Islet precursor cell (in vitro differentiated cells): ENCODE data around the gene ST6GAL1.
"Not testable (repeated sequence)": the region's sequence is repeated elsewhere in the genome, so short reads cannot be mapped to it uniquely, and the experiment has no call there.

ENCODE experiments used
- DNase-seq: peaks from one replicate; pipeline ENCODE4 v3.0.0-alpha.2; 2018

Gene ST6GAL1

DNA sequence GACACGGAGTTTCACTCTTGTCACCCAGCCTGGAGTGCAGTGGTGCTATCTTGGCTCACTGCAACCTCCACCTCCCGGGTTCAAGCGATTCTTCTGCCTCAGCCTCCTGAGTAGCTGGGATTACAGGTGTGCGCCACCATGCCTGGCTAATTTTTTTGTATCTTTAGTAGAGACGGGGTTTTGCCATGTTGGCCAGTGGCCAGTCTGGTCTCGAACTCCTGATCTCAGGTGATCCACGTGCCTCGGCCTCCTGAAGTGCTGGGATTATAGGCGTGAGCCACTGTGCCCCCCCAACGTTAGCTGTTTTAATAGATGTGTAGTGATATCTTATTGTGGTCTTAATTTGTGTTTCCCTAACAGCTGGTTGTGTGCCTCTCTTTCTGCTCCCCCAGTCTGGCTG is 40.8 kb downstream of the ST6GAL1 start:
- not testable (repeated sequence) for DNase-seq

DNA sequence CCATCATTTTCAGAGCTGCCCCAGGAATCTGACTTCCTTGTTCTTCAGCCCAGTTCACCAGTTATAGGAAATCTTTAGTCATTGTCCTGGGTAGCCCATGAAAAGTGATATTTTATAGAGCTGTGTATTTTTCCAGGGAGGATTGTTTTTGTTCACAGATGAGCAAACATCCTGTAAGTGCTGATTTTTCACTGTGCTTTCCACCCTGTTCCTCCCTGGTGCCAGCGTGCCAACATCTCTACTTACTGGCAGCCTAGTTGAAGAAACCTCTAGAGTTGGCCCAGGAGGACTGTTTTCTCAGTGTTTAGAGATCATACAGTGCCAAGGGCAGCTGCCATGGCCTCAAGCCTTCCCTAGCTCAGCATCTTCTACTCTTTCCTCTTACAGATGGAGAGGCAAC is 41.3 kb downstream of the ST6GAL1 start:
- no peak for DNase-seq

DNA sequence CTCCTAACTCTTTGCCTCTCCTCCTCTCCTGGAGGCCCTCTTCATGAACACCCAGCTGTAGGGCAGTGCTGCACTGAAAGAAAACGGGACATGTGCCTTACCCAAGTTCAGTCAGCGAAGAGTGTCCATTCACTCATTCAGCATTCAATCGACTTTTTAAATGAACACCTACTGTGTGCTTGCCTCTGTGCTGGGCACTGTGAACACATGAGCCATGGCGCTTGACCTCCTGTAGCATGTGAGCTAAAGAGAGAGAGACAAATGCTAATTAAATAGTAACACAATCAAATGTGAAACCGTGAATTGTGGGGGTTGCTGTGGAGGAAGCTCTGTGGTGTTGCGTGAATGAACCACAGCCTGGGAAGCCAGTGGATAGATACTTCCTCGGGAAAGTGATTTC is 43.4 kb downstream of the ST6GAL1 start:
- no peak for DNase-seq

DNA sequence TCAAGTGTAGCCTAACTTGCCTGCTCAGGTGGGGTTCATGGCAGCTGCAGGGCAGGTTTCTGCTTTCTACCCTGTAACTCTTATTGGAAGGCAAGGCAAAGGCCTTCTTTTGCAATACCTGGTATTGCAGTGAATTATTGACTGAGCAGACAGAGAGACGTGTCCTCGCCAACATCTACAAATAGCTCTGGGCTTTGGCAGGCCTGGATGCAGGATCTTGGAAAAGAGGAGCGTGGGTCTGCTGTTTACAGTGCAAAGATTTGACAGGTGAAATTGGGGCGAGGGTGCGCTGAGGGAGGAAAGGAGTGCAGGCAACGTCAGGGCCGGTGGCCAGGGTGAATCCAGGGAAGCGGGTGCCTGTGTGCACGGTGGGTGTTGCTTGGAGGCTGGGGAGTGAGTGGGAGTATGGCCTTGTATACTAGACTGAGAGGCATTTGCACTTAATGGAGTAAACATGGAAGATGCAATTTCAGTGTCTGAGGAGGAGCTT is 44.5 kb downstream of the ST6GAL1 start:
- DNase-seq: no peak

DNA sequence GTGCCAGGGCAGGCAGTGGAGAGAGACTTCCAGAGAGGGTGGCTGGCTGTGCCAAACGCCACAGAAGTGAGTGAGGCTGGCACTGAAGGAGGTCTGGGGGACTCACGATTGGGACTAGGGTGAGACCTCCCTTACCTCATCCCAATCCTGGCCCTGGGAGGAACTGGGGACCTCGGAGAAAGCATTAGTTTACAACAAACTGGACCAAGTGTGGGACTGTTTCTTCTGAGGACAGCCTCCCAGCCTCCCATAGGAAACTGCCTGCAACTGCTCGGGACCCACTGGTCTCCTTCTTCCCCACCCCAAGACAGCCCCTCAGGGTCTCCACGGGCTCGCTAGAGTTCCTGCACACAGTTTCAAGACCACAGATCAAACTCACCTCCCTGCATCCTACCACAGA is 45.4 kb downstream of the ST6GAL1 start:
- DNase-seq: no peak

DNA sequence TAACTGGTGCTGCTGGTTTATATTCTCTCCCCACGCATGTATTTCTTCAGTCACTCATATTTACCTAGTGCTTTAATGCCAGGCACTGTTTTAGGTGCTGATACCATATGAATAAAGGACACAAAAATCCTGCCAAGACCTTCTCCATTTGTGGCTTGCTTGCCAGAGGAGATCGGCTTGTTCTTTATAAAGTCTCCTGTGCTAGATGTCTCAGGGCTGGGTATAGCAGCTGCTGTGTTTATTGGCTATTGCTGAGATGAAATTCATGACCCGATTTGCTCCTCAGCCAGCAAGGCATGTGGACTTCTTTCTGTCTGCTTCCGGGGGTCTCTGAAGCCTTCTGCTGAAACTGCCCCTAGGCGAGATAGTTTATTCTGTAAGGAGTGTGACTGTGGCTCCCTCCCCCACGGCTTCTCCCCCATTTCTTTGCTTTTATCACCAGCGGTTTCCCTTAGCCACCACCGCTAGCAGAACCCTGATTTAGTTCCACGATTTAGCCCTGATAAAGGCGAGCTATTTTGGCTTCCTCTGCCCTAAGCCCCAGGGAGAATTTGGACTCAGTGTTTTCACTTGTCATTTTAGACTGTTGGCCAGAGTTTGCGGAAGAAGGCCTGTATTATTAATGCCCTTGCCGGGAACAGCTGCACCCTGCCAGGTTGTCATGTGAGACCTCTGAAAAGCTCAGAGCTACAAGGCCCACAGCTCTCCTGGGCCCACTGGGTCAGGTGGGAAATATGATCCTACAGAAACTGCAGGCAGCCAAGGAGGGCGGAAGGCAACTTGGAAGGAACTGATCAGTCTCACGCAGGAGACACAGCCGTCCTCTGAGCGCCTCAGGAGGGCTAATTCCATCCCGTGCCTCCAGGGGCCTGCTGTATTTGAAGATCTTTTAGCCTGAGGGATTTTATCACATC is 46.8 kb downstream of the ST6GAL1 start:
- no peak for DNase-seq

DNA sequence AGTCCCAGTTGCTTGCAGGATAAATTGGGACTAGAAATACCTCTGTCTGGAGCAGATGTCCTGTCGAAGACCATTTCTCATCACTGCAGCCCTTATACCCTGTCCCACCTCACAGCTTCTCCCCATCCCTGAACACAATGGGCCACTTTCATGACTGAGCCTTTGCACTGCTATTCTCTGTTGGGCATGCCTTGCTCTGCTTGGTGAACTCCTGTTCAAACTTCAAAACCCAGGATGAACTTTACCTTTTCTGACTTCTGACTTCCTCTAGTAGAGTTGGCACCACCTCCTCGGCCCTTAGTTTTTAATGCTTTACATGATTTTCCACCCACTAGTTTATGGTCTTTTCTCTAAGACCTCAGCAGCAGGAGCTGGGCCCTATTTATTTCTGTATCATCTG is 48.4 kb downstream of the ST6GAL1 start:
- DNase-seq: no peak

DNA sequence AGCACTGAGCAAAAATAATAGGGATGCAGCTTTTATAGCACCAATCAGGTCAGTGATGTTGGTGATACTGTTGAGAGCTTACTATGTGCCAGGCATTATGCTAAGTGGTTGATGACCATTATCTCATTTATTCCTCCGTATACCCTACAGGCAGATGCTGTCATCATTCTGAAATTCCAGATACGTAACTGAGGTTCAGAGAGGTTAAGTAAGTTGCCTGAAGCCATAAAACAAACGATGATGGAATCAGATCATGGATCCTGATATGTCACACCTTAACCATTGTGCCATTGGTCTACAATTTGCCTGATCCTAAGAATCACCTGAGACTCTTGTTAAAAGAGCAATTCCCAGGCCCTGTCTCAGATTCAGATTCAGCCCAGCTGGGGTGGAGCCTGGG is 49.5 kb downstream of the ST6GAL1 start:
- DNase-seq: no peak

DNA sequence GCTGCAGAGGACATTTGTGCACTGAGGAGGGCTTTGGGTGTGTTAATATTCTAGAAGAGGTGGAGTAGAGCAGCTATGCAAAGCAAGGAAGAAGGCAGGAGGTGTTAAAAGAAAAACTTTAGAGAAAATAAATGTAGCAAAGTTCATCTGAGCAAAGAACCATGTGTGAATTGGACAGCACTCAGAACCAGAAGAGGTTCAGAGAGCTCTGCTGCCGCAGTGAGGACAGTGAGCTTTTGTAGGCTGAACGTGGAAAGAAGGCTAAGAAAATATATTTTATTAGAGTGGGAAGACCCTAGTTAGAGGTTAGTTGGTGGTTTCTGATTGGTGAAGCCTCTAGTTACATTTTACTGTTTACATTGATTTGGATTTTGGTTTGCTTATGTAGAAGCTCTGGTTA is 50.7 kb downstream of the ST6GAL1 start:
- no peak for DNase-seq

DNA sequence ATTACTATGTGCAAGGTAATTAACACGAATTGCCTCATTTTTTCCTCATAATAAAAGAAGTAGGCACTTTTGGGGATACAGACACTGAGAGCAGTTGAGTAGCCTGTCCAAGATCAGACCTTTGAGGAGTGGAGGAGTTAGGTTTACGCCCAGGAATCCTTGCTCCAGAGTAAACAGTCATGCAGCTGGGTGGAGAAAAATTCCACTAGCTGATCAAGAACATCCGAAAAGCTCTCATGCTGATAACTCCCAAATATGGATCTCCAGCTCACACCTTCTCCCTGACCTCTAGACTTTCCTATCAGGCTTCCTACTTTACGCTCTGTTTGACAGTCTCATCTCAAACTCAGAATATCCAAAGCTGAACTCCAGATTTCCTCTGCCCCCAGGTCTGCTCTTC is 53.3 kb downstream of the ST6GAL1 start:
- no peak for DNase-seq

DNA sequence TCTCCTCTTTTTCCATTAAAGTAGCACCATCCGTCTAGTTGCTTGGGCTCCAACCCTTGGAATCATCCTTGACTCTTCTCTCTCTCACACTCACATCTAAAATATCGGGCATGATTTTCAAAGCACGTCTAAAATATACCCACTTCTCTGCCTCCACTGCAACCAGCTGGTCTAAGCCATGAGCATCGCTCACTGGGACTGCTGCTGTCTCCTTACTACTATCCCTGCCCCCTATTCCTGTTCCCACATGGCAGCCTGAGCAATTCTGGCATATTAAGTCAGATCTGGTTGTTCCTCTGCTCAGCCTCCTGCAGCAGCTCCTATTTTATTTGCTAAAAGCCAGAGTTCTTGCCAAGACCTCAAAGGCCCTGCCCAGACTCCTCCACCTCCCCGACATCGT is 53.7 kb downstream of the ST6GAL1 start:
- no peak for DNase-seq

DNA sequence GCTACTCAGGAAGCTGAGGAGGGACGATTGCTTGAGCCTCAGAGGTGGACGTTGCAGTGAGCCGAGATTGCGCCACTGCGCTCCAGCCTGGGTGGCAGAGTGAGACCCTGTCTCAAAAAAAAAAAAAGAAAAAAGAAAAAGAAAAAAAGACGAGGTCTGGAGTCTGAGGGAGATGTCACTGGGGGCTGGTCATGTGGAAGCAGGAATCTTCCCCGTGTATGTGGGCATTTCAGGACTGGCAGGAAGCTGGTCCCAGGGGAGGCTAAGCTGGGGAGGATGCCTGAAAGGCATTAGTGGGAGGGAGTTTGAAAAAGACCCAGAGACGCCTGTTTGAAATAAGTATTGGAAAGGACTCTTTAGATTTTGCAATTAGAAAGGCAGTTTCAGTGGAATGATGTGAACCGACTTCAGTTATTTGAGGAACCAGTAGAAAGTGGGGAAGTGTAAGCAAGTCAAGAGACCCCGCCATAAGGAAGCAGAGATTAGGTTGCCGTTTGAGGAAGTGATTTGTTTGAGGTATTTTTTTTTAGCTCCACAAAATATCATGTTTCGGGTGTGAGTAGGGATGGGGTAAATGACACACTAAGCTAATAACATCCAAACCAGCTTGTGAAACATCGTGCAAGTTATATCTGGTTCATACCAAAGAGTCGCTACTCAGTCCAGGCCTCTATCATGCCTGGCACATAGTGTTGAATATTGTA is 55.5 kb downstream of the ST6GAL1 start:
- no peak for DNase-seq

DNA sequence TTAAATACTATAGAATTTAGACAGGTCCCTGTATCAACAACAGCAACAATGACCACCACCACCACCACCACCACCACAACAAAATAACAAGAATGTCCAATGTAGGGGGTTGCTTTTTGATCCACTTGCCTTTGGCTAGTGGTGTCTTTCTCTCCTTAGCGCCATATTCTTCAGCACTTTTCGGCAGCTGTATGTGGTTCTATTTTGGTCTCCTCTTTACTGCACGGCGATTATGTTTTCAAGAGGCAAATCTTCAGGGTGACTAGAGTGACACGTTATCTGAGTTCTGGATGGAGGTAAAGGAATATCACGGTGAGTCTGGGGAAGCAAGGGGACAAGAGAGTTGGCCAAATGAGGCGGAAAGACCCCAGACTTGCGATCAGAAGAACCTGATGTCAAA is 56.1 kb downstream of the ST6GAL1 start:
- no peak for DNase-seq

DNA sequence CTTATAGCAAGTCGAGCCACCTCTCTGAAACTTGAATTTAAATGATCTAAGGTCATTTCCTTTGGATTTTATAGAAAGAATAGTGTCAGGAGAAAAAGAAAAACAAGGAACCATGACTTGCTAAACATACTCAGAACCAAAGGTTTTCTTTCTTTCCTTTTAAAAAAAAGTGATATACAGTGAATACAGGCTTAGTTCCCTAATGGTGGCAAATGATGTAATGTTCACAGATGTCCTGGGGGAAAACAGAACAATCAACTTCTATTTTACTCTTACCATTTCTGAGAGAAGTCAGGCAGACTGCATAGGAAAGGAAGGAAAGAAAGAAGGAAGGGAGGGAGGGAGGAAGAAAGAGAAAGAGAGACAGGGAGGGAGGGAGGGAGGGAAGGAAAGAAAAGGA is 56.5 kb downstream of the ST6GAL1 start:
- DNase-seq: no peak

DNA sequence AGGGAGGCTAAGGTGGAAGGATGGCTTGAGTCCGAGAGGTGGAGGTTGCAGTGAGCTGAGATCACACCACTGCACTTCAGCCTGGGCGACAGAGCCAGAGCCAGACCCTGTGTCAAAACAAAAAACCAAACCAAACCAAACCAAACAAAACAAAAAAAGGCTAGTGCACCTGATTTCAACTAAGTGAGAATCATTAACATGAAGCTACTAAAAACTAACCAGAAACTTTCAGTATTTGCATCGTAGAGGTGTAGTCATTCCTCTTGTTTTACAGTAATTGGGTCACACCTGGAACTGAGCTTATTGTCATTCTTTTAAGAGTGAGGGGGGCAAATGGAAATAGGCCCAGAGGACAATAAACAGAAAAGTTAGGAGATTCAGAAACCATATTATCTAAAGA is 58.5 kb downstream of the ST6GAL1 start:
- DNase-seq: no peak

DNA sequence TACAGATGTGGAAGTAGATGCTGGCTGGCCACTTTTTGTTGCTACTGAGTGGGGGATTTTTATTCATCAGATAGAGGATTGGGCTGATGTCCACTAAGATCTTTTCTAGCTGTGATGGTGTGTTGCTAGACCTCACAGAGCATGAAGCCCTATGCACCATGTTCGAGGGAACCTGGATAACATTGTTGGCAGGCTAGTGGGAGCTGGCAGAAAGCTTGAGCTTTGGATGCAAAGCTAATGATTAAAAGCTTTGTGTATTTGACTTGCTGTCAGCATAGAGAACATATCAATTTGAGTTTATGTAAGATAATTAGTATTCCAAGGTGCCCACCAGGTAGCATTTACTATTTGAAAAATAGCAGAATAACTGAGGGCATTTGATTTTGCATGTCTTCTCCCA is 59.1 kb downstream of the ST6GAL1 start:
- no peak for DNase-seq

DNA sequence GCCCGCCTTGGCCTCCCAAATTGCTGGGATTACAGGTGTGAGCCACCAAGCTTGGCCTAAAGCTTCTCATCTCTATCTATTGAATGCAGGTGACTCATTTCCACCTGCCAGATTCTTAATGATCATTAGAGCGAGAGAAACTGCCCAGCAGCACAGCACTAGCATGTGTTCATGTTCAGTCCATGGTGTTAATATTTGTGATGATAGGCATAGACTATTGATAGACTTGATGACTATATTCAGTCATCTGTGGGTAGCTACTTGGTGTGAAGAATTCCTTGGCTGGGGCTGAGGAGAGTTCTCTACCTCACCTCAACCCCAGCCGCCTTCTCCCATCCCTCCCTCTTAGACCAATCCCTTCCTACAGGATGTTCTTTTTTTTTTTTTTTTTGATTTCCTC is 60.0 kb downstream of the ST6GAL1 start:
- no peak for DNase-seq

DNA sequence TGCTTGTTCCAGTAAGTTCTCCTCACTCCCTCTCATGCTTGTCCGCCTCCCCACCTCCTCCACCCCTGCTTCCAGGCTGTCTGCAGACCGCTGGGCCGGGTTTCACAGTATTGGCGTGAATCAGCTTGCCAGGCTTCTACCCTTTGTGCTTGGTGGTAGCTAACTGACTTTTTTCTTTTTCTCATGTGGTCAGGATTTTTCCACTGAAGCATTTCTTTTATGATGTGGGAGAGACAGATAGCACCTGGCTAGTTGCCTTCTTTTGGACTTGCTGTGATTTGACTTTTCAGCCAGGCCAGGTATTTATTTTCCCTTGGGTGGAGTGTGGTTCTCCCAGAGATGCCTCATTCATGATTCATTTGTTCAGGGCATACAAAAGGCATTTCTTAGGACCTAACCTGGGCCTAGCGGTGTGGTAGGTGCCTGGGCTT is 60.6 kb downstream of the ST6GAL1 start:
- peak; percentile 66 for DNase-seq

DNA sequence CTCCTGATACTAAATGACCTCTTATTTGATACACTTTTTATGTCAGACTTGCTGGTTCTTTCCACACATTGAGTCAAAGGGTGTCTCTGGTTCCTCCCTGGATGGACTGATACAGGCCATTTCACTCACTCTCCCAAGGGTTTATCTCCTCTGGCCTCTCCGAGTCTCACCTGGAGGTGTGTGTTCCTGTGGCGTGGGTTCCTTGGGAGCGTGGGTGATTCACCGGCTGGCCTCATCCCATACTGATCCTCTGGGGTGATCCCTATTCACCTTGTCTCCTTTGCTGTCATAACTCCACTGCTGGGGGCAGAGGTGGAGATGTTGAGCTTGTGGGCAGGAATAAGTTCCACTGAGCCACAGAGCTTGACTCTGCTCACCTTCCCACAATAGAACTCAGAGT is 61.1 kb downstream of the ST6GAL1 start:
- DNase-seq: no peak

DNA sequence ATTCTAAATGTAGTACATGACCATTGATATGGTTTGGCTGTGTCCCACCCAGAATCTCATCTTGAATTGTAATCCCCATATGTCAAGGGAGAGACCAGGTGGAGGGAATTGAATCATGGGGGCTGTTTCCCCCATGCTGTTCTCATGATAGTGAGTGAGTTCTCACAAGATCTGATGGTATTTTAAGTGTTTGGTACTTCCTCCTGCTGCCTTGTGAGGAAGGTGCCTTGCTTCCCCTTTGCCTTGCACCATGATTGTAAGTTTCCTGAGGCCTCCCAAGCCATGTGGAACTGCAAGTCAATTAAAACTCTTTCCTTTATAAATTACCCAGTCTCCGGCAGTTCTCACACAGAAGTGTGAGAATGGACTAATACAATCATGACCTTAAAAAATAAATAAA is 61.8 kb downstream of the ST6GAL1 start:
- DNase-seq: not testable (repeated sequence)

DNA sequence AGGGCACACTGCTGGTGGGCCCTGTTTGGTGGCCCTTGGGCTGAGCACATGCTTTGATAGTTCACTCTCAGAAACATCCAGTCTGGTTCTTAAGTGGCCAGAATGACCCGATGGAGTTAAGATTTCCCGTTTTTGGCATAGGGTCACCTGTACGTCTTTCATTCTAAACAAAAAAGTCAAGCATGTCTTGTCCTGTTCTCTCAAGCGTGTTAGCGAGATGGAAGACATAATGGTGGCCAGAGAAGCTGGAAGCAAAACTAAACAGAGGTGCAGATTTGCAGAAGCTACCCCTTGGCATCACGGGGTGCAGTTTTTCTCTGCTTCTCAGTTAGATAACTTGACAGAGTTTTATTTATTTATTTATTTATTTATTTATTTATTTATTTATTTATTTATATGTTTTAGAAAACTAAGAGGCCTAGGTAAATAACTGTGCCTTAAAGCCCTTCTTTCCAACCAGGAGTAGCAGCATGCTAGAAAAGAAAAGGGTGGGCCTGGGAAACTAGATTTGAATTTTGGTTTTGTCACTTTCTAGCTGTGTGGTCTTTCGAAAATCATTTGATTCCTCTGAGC is 63.0 kb downstream of the ST6GAL1 start:
- no peak for DNase-seq

DNA sequence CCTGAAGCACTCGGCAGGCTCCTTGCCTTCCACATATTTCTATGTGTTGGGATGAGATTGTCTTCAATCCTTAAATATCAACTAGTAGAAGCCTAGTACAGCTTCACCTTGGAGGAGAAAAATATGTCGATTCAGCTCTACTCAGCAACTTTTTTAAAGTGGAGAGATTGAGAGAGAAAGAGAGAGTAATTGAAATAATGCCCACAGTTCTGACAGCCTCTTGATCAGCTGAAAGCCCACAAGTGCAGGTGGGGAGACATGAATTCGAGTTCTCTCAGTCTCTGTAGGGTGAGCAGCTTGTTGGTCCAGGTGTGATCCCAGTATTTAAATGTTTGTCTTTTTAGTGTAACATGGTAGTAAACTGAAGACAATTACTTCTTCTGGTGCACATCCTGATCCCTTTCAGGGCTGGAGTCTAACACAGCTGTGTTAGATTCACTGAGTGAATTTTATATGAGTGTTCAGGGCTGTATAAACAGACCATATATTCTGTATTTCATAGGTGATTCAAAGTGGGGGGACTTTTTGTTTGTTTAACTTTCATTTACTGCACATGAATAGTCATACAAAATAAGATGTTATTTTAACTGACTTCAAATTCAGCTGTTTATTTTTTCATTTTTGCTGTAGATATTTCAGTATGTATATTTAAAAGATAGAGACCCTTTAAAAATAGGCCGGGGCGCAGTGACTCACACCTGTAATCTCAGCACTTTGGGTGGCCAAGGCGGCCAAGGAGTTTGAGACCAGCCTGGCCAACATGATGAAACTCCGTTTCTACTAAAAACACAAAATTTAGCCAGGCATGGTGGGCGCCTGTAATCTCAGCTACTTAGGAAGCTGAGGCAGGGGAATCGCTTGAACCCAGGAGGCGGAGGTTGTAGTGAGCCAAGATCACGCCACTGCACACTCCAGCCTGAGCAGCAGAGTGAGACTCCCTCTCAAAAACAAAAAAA is 64.0 kb downstream of the ST6GAL1 start:
- no peak for DNase-seq

DNA sequence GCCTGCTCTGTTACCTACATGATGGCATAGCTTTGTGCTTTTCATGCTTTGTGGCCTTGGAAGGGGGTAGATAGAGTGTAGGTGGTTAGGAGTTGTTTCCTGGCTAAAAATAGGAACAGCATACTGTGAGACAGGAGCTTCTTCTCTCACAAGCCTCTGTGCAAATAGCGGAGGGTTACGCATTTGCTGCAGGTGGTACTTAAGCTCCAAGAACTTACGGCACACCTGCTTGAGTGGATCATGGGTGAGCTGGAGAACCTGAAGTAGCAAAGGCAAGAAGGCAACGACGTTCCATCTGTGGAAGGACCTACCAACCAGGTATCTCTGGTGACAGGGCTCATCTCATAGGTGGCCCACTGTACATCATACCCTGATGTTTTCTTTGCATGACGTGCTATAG is 66.0 kb downstream of the ST6GAL1 start:
- no peak for DNase-seq
